GM23248 (cell line): ENCODE measurements around the gene VEGFB.

Source experiments
- EZH2 ChIP-seq: fragments of 200-600 bp; sonication (generic); IDR thresholded peaks from 2 replicates; pipeline ENCODE4 v1.6.1; 2018; ENCODE audit warnings: antibody characterized with exemption, mild to moderate bottlenecking; ENCODE audit not compliant: insufficient read depth, poor library complexity, severe bottlenecking
- EZH2phosphoT487 ChIP-seq: fragments of 200-600 bp; sonication (generic); IDR thresholded peaks from 2 replicates; pipeline ENCODE4 v1.6.1; 2018; ENCODE audit warnings: antibody characterized with exemption, moderate library complexity, mild to moderate bottlenecking, low read depth; ENCODE audit not compliant: insufficient read depth

GRCh38 chr11:64256300-64256699, 21.9 kb downstream of the VEGFB start:
- TF ChIP-seq EZH2: no peak
- TF ChIP-seq EZH2phosphoT487: no peak
